ENCODE data around the gene FOXRED2.
"Not testable (repeated sequence)": the region's sequence is repeated elsewhere in the genome, so short reads cannot be mapped to it uniquely, and the experiment has no call there.

FOXRED2 gene

DNA sequence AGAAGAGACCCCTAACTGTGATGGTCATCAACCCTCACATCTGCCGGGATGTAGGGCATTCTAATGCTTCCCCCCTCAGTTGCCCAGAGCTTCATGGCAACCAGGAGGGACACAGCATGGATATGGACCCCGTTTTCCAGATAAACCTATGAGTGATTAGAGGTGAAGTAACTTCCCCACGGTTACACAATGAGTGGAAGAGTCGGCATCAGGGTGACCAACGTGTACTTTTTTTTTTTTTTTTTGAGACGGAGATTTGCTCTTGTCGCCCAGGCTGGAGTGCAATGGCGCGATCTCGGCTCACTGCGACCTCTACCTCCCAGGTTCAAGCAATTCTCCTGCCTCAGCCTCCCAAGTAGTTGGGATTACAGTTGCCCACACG, 50.4 kb downstream of the FOXRED2 start:
- TF ChIP-seq, protein P1, sequence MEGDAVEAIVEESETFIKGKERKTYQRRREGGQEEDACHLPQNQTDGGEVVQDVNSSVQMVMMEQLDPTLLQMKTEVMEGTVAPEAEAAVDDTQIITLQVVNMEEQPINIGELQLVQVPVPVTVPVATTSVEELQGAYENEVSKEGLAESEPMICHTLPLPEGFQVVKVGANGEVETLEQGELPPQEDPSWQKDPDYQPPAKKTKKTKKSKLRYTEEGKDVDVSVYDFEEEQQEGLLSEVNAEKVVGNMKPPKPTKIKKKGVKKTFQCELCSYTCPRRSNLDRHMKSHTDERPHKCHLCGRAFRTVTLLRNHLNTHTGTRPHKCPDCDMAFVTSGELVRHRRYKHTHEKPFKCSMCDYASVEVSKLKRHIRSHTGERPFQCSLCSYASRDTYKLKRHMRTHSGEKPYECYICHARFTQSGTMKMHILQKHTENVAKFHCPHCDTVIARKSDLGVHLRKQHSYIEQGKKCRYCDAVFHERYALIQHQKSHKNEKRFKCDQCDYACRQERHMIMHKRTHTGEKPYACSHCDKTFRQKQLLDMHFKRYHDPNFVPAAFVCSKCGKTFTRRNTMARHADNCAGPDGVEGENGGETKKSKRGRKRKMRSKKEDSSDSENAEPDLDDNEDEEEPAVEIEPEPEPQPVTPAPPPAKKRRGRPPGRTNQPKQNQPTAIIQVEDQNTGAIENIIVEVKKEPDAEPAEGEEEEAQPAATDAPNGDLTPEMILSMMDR (IDR thresholded peaks at IDR 0.05; ENCODE audit: low read length, missing control alignments) = no peak
- no peak overlapping the region for H3K4me3 ChIP-seq (replicated peaks; ENCODE audit: low read depth, low read length)
- DNase-seq (ENCODE audit: low read depth) = no peak

DNA sequence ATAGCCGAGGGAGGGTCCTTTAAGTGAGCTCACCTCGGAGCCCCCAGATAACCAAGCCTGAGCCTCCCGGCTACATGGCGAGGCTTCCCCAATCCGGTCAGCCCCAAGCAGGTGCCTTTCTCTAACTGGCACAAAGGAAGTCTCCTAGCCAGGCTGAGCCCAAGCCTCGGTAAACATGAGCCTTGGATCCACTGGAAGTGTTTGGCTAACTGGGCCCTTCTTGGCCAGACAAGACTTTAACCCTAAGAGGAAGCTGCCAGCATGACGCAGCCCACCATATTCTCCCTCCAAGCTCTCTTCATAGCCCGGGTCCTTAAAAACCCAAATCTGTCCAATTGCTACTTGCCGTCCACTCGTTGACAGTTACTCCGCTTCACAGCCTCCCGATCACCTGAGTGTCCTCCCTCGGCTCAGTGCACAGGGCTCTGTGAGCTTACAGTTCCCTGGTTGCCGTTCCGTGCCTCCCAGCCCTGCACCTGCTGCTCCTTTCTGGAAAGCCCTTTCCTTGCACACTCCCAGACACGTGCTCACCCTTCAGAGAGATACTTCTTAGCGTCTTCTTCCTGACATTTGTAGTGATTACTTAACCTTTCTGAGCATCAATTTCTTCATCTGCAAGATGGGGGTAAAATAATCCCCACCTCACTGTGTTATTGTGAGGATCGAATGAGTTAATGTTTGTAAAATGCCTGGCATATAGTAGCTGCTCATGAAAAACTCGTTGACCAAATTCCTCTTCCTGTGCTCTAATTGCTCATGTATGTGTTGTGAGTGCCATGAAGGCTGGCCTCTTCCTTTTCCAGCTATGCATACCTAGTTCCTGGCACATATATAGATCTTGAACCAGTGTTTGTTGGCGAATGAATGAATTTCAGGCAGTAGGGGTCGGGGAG, 51.0 kb downstream of the FOXRED2 start:
- TF ChIP-seq, protein P1 (IDR thresholded peaks at IDR 0.05; ENCODE audit: low read length, missing control alignments) = no peak
- no peak overlapping the region for H3K4me3 ChIP-seq (replicated peaks; ENCODE audit: low read depth, low read length)
- no peak for DNase-seq (ENCODE audit: low read depth)

DNA sequence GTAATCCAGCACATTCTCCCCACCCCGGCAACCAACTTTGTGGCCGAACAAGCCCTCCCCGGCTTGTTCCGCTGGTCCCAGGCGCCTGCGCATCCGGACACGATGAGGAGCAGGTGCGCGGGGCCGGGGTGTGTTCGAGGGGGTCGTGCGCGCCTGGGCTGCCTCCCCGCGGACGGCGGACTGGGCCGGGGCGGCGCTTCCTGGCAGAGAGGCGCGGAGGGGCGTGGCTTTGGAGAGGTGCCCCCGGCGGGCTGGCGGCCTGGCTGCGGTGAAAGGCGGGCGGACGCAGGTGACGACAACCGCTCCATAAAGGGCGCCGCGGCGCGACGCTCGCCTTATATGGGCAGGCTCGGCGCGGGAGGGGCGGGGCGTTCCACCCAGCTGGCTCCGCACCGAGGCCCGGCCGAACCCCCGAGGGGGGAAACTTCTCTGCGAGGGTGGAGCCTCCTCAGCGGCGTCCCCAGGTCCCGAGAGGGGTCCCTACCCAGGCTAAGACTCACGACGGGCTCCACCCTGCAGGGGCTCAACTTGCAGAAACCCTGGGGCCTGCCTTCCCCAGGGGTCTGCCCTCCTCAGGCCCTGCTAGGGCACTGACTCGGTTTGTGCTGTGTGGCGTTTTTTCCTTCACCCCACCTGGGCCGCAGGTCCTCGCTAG, 51.8 kb downstream of the FOXRED2 start:
- TF ChIP-seq, protein P1 (IDR thresholded peaks at IDR 0.05; ENCODE audit: low read length, missing control alignments) = no peak
- peak; percentile 88 for DNase-seq (ENCODE audit: low read depth)
- H3K4me3 ChIP-seq (replicated peaks; ENCODE audit: low read depth, low read length) = peak overlapping the region; percentile 45

DNA sequence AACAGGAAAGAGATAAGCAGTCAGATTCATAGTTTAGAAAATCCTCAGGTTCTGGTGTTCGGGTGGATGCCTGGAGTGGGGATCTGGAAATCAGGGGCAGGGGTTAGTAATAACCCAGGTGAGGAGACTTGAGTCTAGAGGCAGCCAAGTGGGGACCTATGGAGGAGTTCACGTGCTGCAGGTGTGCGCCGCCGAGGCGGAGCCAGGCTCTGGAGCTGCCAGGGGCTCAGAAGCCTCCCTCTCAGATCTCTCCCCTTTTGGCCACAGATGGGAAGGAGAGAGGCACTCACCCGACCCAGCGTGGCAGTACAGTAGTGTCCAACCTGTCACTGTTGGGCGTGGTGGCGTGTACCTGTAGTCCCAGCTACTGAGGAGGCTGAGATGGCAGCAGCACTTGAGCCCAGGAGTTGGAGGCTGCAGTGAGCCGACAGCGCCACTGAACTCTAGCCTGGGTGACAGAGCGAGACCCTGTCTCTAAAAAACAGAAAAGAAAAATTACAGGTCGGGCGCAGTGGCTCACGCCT, 52.9 kb downstream of the FOXRED2 start:
- H3K4me3 ChIP-seq (replicated peaks; ENCODE audit: low read depth, low read length) = no peak overlapping the region
- TF ChIP-seq, protein P1 (IDR thresholded peaks at IDR 0.05; ENCODE audit: low read length, missing control alignments) = no peak
- no peak for DNase-seq (ENCODE audit: low read depth)

DNA sequence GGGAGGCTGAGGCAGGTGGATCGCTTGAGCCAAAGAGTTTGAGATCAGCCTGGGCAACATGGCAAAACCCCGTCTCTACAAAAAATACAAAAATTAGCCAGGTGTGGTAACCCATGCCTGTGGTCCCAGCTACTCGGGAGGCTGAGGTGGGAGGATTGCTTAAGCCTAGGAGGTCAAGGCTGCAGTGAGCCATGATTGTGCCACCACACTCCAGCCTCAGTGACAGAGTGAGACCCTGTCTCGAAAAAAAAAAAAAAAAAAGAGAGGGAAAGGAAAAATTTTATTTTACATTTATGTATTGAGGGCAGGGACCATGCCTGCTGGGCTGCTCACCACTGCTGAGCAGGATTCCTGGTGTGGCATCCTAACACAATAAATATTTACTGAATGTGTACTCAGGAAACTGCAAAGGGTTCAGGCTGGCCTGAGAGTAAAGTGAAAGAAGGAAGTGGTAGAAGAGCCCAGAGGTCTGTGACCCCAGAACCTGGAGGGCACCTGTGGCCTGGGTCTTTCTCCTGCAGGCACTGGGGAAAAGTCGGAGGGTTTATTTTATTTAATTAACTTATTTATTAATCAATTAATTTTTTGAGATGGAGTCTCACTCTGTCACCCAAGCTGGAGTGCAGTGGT, 53.7 kb downstream of the FOXRED2 start:
- not testable (repeated sequence) for H3K4me3 ChIP-seq (replicated peaks; ENCODE audit: low read depth, low read length); DNase-seq (ENCODE audit: low read depth)

DNA sequence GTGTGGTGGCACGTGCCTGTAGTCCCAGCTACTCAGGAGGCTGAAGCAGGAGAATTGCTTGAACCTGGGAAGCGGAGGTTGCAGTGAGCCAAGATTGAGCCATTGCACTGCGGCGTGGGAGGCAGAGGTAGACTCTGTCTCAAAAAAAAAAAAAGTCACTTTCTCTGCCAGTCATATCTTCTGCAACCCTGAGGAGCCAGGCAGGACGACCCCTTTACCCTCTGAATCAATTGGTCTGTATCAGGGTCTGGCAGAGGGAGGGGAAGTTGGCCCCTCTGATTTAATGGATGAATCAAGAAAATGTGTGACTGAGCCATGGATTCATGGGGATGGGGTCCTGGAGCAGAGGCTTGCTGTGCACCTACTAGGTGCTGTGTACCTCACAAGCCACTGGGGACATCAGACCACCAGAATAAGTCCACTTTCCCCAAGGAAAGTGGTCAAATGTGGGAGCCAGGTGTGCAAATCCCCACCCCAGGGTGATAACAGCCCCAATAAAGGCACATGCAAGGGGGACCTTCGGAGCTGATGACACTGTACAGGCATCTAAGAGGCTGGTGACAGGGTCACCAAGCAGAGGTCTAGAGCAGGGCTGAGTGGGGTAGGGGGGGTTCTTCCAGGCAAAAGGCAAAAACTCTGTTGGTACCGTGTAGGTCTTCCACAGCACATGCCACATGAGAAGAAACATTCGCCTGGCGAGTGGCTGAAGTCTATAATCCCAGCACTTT, 54.4 kb downstream of the FOXRED2 start:
- TF ChIP-seq, protein P1 (IDR thresholded peaks at IDR 0.05; ENCODE audit: low read length, missing control alignments) = no peak
- no peak overlapping the region for H3K4me3 ChIP-seq (replicated peaks; ENCODE audit: low read depth, low read length)
- DNase-seq (ENCODE audit: low read depth) = no peak

DNA sequence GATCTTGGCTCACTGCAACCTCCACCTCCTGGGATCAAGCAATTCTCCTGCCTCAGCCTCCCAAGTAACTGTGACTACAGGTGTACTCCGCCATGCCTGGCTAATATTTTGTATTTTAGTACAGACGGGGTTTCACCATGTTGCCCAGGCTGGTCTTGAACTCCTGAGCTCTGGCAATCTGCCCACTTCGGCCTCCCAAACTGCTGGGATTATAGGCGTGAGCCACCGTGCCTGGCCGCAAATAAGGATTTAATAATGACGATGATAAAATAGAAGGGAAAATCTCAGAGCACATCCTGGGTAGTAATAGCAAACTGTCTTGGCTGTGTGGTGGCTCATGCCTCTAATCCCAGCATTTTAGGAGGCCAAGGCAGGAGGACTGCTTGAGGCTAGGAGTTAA, 55.9 kb downstream of the FOXRED2 start:
- not testable (repeated sequence) for H3K4me3 ChIP-seq (replicated peaks; ENCODE audit: low read depth, low read length)

More for the DNA sequence above, 55.9 kb downstream of the FOXRED2 start:
- DNase-seq (ENCODE audit: low read depth) = not testable (repeated sequence)
